ENCODE results near the gene FBXO4. TPM values are rescaled to one million over a fixed set of nuclear protein-coding genes. Genes with fewer than 3 reads are reported as not detected.
"Not testable (repeated sequence)": the region's sequence is repeated elsewhere in the genome, so short reads cannot be mapped to it uniquely, and the experiment has no call there.

Gene FBXO4
- total RNA-seq, 1 donor from 2014 or later: 11.1 TPM

DNA sequence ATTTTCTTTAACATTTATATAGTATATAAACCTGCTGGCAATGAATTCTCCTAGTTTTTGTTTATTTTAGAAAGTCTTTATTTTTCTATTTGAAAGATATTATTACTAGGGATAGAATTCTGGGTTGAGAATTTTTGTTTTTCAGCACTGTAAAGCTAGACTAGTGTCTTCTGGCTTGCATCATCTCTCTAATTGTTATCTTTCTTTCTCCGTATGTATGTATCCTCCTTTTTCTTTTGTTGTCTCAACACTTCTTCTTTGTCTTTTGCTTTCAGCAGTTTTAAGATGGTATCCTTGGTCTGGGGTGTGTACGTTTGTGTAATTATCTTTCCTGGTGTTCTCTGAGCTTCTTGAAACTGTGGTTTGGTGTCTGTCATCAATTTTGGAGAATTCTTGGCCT, 48.8 kb downstream of the FBXO4 start:
- intact Hi-C loops (cut with DNase I): no loop called here
- no peak for TF ChIP-seq CTCF (IDR thresholded peaks at IDR 0.05)
- Histone ChIP-seq H3K4me1 (no peaks in the 10 kb centered on the region), H3K27me3 (no peaks in the 10 kb centered on the region), H3K4me3 (no peak overlapping the region), H3K27ac (no peak overlapping the region), H3K36me3 (no peaks in the 10 kb centered on the region), H3K9me3 (no peaks in the 10 kb centered on the region)
- DNase-seq (no peak), ATAC-seq (no peak)

DNA sequence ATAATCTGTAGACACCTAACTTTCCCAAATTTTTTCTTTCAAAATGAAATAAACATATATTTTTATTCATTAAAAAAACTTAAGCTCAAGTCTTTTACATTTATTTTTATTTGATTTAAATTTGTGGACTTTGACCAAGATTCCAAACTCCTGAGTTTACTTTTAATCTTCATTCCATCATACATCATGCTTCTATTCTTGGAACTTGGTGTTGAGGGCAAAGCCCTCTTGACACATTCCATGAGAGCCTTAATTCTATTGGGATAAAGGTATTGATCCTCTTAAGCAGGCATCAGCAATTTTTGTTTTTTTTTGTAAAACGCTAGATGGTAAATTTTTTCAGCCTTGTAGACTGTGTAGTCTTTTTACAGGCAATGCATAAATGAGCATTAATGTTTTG, 53.6 kb downstream of the FBXO4 start:
- no peak overlapping the region for H3K27ac ChIP-seq
- H3K4me1 ChIP-seq: no peaks in the 10 kb centered on the region
- H3K9me3 ChIP-seq: no peaks in the 10 kb centered on the region
- H3K36me3 ChIP-seq: no peaks in the 10 kb centered on the region
- H3K27me3 ChIP-seq: no peaks in the 10 kb centered on the region
- DNase-seq (no peak), ATAC-seq (no peak)
- TF ChIP-seq CTCF (IDR thresholded peaks at IDR 0.05): no peak
- no peak overlapping the region for H3K4me3 ChIP-seq
- intact Hi-C loops (cut with DNase I): no loop called here

- Histone ChIP-seq H3K36me3 (no peaks in the 10 kb centered on the region), H3K4me3 (no peak overlapping the region), H3K9me3 (no peaks in the 10 kb centered on the region), H3K27me3 (no peaks in the 10 kb centered on the region), H3K4me1 (no peaks in the 10 kb centered on the region), H3K27ac (no peak overlapping the region)
- DNase-seq: no peak
- intact Hi-C loops (cut with DNase I): no loop called here
- no peak for TF ChIP-seq CTCF (IDR thresholded peaks at IDR 0.05)
- no peak for ATAC-seq
These were observed 55.3 kb downstream of the FBXO4 start for GRCh38 chr5:41980396-41980795.

- ATAC-seq: no peak
- no peak for TF ChIP-seq CTCF (IDR thresholded peaks at IDR 0.05)
- no peak overlapping the region for H3K27ac ChIP-seq
These were observed 55.8 kb downstream of the FBXO4 start for GRCh38 chr5:41980870-41981269.

DNA sequence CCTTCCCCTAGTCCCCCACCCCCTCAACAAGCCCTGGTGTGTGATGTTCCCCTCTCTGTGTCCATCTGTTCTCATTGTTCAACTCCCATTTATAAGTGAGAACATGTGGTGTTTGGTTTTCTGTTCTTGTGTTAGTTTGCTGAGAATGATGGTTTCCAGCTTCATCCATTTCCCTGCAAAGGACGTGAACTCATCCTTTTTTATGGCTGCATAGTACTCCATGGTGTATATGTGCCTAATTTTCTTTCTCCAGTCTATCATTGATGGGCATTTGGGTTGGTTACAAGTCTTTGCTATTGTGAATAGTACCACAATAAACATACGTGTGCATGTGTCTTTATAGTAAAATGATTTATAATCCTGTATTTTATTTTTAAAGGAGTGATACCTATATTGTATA, 57.8 kb downstream of the FBXO4 start:
- H3K27me3 ChIP-seq; H3K36me3 ChIP-seq; DNase-seq; intact Hi-C loops (cut with DNase I); ATAC-seq; H3K4me3 ChIP-seq; H3K27ac ChIP-seq; H3K9me3 ChIP-seq; H3K4me1 ChIP-seq: not testable (repeated sequence)

More at GRCh38 chr5:41980870-41981269, 55.8 kb downstream of the FBXO4 start:
- Histone ChIP-seq H3K4me1 (no peaks in the 10 kb centered on the region), H3K27me3 (no peaks in the 10 kb centered on the region), H3K9me3 (no peaks in the 10 kb centered on the region), H3K4me3 (no peak overlapping the region), H3K36me3 (no peaks in the 10 kb centered on the region)
- DNase-seq: no peak
- intact Hi-C loops (cut with DNase I): no loop called here

- TF ChIP-seq CTCF (IDR thresholded peaks at IDR 0.05): no peak
- ATAC-seq (no peak), DNase-seq (no peak)
- Histone ChIP-seq H3K27me3 (no peaks in the 10 kb centered on the region), H3K27ac (no peak overlapping the region), H3K4me1 (no peaks in the 10 kb centered on the region), H3K4me3 (no peak overlapping the region), H3K9me3 (no peaks in the 10 kb centered on the region), H3K36me3 (no peaks in the 10 kb centered on the region)
- intact Hi-C loops (cut with DNase I): no loop called here
These were observed 58.2 kb downstream of the FBXO4 start for GRCh38 chr5:41983284-41983683.
